ENCODE results near the gene MTHFR. TPM values are rescaled to one million over a fixed set of nuclear protein-coding genes. Genes with fewer than 3 reads are reported as not detected.

Gene MTHFR
- total RNA-seq, 1 donor from 2014 or later, result 27.2 TPM

GRCh38 chr1:11841245-11842153, 35.7 kb upstream of the MTHFR start:
- H3K27ac Mint-ChIP-seq (ENCODE audit: unreplicated experiment), result no peak overlapping the region
- H3K9me3 Mint-ChIP-seq (ENCODE audit: unreplicated experiment), result no peaks in the 10 kb centered on the region
- peaks cover 63% of the 10 kb centered on the region for H3K36me3 Mint-ChIP-seq (ENCODE audit: low read depth, unreplicated experiment)
- DNase-seq (ENCODE audit: low spot score), result no peak
- no peak for TF ChIP-seq CTCF (IDR thresholded peaks at IDR 0.05; ENCODE audit: unreplicated experiment)
- peaks cover 8% of the 10 kb centered on the region for H3K4me1 Mint-ChIP-seq (ENCODE audit: unreplicated experiment)
- no peak overlapping the region for H3K4me3 Mint-ChIP-seq (ENCODE audit: unreplicated experiment)
- peaks cover 3% of the 10 kb centered on the region for H3K27me3 Mint-ChIP-seq (ENCODE audit: unreplicated experiment)

DNA sequence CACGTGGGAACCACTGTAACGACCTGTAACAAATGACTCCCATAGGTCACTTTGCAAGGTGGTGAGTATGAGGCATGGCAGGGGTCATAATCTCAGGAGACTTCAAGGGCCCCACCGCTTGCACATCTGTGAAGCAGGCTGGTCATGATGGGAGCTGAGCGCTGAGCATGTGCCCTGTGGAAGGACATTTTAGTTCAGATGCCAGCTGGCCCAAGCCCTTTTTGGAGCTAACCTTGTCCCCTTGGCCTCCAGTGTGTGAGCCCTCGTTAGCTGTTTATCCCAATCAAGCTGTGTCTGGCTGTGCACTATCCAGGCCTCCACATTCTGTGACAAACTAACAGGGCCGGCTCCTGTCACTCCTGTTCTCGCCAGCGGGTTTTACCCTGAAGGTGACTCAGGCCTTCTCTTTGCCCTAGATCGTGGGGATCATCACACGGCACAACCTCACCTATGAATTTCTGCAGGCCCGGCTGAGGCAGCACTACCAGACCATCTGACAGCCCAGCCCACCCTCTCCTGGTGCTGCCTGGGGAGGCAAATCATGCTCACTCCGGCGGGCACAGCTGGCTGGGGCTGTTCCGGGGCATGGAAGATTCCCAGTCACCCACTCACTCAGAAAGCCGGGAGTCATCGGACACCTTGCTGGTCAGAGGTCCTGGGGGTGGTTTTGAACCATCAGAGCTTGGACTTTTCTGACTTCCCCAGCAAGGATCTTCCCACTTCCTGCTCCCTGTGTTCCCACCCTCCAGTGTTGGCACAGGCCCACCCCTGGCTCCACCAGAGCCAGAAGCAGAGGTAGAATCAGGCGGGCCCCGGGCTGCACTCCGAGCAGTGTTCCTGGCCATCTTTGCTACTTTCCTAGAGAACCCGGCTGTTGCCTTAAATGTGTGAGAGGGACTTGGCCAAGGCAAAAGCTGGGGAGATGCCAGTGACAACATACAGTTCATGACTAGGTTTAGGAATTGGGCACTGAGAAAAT, 34.3 kb upstream of the MTHFR start:
- H3K27me3 Mint-ChIP-seq (ENCODE audit: unreplicated experiment), result peaks cover 6% of the 10 kb centered on the region
- no peak overlapping the region for H3K27ac Mint-ChIP-seq (ENCODE audit: unreplicated experiment)

GRCh38 chr1:11838349-11839272, 32.8 kb upstream of the MTHFR start:
- DNase-seq (ENCODE audit: low spot score), result peak; percentile 81
- Mint-ChIP-seq H3K4me1 (ENCODE audit: unreplicated experiment) (peaks cover 8% of the 10 kb centered on the region), H3K4me3 (ENCODE audit: unreplicated experiment) (peak overlapping the region; percentile 75), H3K9me3 (ENCODE audit: unreplicated experiment) (no peaks in the 10 kb centered on the region), H3K36me3 (ENCODE audit: low read depth, unreplicated experiment) (peaks cover 57% of the 10 kb centered on the region), H3K27me3 (ENCODE audit: unreplicated experiment) (peaks cover 7% of the 10 kb centered on the region), H3K27ac (ENCODE audit: unreplicated experiment) (peak overlapping the region; percentile 64)
- TF ChIP-seq CTCF (IDR thresholded peaks at IDR 0.05; ENCODE audit: unreplicated experiment), result peak; percentile 78

More for the DNA sequence above, 34.3 kb upstream of the MTHFR start:
- TF ChIP-seq CTCF (IDR thresholded peaks at IDR 0.05; ENCODE audit: unreplicated experiment), result no peak
- Mint-ChIP-seq H3K9me3 (ENCODE audit: unreplicated experiment) (no peaks in the 10 kb centered on the region), H3K36me3 (ENCODE audit: low read depth, unreplicated experiment) (peaks cover 66% of the 10 kb centered on the region), H3K4me3 (ENCODE audit: unreplicated experiment) (no peak overlapping the region), H3K4me1 (ENCODE audit: unreplicated experiment) (peaks cover 8% of the 10 kb centered on the region)
- DNase-seq (ENCODE audit: low spot score), result no peak

- DNase-seq (ENCODE audit: low spot score), result no peak
- Mint-ChIP-seq H3K27me3 (ENCODE audit: unreplicated experiment) (peaks cover 11% of the 10 kb centered on the region), H3K36me3 (ENCODE audit: low read depth, unreplicated experiment) (peaks cover 59% of the 10 kb centered on the region), H3K9me3 (ENCODE audit: unreplicated experiment) (no peaks in the 10 kb centered on the region), H3K4me1 (ENCODE audit: unreplicated experiment) (peaks cover 8% of the 10 kb centered on the region), H3K4me3 (ENCODE audit: unreplicated experiment) (no peak overlapping the region), H3K27ac (ENCODE audit: unreplicated experiment) (no peak overlapping the region)
- TF ChIP-seq CTCF (IDR thresholded peaks at IDR 0.05; ENCODE audit: unreplicated experiment), result no peak
These were observed 32.1 kb upstream of the MTHFR start for GRCh38 chr1:11837767-11838348.
